DLD1 (cell line): ENCODE measurements around the gene TNNT3.

Experiments
- in situ Hi-C: cut with HindIII; loops from 2 replicates; pipeline ENCODE4 v1.10.0; 2017; ENCODE audit warnings: low sequenced_read_pairs

Gene TNNT3

GRCh38 chr11:1893581-1894359 is 25.7 kb upstream of the TNNT3 start:
- in situ Hi-C loops = no loop called here

GRCh38 chr11:1894759-1895158 is 24.7 kb upstream of the TNNT3 start:
- in situ Hi-C loops = no loop called here

GRCh38 chr11:1896468-1896867 is 23.0 kb upstream of the TNNT3 start:
- in situ Hi-C loops = no loop called here

DNA sequence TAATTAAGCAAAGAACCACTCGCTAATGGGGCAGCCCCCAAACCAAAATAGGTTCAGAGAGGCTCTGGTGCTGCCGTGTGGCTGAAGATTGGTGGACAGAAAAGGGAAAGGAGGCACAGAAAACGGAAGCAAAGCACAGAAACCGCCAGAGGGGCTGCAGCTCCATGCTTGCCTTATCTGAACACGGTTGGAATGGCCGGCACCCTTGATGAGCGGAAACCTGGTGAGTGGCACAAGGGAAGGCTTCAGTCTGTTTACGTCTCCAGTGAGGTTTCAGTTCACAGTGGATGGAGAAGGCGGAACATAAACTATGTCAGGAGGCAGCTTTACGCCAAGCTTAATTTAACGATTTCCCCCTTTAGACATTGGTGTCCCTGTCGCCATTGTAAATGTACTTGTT is 22.6 kb upstream of the TNNT3 start:
- in situ Hi-C loops = no loop called here

DNA sequence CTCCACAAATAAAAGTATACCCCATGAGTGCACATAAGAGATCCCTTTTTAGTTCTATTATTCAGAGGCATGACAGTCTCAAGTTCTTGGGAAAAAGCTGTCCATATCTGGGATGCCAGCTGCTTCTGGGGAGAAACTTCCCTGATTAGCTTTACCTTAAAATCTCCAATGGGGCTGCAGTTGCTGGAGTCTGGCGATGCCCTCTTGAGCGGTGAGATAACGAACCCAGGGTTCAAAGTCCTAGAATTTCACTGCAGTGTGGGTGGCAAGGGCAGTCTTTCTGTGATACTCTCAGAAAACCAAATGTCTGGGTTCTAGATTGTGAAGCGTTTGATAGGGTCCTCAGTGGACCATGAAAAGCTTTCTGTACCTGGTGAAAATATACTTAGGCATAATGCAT is 20.4 kb upstream of the TNNT3 start:
- in situ Hi-C loops = no loop called here

GRCh38 chr11:1899686-1900085 is 19.8 kb upstream of the TNNT3 start:
- in situ Hi-C loops = no loop called here

- in situ Hi-C loops = no loop called here
Observed at GRCh38 chr11:1906181-1906580, 13.3 kb upstream of the TNNT3 start.

GRCh38 chr11:1906611-1907423 is 12.7 kb upstream of the TNNT3 start:
- in situ Hi-C loops = no loop called here

- in situ Hi-C loops = no loop called here
Observed at GRCh38 chr11:1908618-1909017, 10.9 kb upstream of the TNNT3 start.

- in situ Hi-C loops = no loop called here
Observed at GRCh38 chr11:1909524-1909923, 10.0 kb upstream of the TNNT3 start.

GRCh38 chr11:1912289-1912878 is 7.1 kb upstream of the TNNT3 start:
- in situ Hi-C loops = no loop called here

DNA sequence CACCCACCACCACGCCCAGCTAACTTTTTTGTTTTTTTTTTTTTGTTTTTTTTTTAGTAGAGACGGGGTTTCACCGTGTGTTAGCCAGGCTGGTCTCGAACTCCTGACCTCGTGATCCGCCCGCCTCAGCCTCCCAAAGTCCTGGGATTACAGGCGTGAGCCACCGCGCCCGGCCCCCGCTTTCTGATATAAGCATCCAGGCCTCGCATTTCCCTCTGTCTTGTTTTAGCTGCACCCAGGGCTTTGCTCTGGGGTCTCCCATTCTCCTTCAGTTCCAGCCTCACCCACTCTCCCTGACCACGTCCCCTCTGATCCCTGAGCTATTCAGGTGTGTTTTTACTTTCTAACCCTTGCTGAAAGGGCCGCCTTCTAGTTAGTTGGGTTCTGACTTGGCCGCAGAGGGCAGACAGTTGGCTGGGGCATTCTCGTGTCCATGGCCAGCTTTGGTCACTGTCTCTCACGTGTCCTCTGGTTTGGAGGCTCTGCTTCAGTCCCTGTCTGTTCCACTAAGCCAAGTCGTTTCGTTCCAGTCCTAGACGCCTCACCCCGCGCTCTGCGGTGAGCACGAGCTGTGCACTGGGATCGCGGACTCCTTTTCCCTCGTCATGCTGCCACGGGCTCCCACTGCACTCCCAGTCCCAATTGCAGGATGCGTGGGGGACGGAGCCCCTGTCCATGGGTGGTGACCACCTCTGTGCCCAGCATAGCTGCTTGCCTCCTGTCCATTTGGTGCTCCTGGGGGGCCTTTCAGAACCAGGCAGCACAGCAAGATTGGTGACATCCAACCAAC is 6.0 kb upstream of the TNNT3 start:
- in situ Hi-C loops = no loop called here

GRCh38 chr11:1915795-1916131 is 3.7 kb upstream of the TNNT3 start:
- in situ Hi-C loops = no loop called here

DNA sequence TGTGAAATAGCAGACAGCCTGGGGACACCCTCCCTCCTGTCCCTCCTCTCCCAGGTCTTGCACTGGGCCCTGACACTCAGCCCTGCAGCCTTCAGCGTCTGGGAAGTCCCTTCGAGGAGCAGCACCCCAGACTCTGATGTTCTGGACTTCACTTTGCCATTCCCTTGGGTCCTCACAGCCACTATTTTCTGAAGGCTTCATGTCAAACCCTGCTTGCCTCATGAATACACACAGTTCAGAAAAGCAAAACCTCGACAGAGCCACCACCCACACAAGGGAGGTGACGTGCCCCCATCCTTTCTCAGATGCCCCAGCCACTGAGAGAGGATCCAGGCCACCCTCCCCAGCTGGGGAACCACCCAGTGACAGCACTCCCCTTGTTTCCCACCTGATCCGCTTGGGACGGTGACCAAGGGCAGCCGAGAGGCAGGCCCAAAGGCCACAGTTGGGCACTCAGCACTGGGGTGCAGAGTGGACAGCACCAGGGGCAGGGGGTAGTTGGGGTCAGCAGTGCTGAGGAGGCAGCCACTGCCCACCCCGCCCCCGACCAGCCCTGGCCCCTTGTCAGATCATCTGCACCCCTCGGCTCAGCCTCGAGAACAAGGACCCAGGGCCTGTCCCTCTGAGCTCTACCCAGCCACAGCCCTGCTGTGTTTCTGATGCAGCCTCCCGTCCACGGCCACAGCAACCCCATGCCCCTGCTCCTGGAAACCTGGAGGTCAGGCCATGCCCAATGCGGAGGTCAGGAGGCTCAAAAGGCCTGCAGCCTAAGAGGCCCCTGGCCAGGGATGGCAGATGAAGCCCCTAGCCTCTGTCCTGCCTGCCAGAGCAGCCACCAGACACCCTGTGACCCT is 3.1 kb upstream of the TNNT3 start:
- in situ Hi-C loops = no loop called here

GRCh38 chr11:1916986-1917522 is 2.4 kb upstream of the TNNT3 start:
- in situ Hi-C loops = no loop called here

DNA sequence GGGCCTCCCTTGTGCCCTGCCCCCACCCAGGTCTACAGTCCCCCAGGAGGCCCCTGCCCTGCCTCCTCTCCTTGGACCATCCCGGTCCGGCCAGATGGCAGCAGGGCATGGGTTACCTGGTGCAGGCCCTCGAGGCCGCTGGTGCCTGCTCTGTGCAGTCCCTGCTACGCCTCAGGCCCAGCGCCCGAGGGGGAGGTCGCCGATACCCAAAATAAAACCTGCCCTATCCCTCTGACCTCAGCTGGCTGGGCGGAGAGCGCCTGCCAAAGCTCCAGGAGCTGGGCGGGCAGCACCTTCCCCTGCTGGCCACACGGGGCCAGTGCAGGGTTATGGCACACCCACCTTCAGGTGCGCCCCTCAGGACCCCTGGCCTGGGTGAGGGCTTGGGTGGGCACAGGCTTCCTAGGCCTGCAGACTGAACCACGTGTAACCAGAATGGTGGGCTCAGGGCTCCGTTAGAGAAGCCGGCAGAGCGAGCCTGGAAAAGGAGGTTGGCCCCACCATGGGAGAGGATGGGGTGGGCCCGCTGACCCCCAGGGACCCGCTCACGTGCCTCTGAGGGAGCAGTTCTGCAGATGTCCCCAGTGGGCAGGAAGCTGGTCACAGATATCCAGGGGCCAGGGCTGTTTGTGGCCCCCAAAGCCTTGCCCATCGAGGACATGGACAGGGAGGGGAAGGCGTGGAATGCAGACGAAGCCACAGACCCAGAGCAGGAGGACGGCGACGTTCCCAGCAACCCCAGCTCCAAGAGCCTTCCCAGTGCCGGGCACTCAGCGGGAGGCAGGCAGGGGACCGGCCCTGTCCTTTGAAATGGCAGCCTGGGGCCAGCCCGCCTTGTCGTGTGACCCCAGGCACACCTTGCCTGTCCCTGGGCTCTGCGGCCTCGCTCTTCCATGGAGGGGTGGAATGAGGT is 1.7 kb upstream of the TNNT3 start:
- in situ Hi-C loops = no loop called here

GRCh38 chr11:1918436-1919315 is 827 bp upstream of the TNNT3 start:
- in situ Hi-C loops = no loop called here
